NCI-H1436 treated with DMSO at 0.1 percent for 48 hours (cell line): ENCODE measurements around the gene MUSTN1.

Source experiments
- DNase-seq: peaks from one replicate; lab custom pipeline; 2025; lab: John Stamatoyannopoulos, UW

Gene MUSTN1

DNA sequence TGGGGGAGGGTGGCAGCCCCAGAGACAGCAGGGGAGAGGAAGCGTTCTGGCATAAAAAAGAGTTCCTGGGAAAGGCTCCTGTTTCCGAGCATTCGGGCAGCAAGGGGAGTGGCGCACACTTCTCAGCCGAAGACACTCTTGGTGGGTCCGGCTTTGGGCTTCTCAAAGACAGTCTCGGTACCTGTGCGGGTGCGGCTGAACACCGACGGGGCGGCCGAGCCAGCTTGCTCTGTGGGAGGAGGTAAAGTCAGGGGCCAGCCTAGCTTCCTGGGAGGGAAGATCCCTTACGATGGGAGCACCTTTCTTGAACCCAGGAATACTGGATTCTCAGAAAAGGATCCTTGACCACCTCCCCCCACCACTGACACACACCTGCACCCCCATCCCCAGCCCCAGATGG is 1.6 kb downstream of the MUSTN1 start:
- no peak for DNase-seq

DNA sequence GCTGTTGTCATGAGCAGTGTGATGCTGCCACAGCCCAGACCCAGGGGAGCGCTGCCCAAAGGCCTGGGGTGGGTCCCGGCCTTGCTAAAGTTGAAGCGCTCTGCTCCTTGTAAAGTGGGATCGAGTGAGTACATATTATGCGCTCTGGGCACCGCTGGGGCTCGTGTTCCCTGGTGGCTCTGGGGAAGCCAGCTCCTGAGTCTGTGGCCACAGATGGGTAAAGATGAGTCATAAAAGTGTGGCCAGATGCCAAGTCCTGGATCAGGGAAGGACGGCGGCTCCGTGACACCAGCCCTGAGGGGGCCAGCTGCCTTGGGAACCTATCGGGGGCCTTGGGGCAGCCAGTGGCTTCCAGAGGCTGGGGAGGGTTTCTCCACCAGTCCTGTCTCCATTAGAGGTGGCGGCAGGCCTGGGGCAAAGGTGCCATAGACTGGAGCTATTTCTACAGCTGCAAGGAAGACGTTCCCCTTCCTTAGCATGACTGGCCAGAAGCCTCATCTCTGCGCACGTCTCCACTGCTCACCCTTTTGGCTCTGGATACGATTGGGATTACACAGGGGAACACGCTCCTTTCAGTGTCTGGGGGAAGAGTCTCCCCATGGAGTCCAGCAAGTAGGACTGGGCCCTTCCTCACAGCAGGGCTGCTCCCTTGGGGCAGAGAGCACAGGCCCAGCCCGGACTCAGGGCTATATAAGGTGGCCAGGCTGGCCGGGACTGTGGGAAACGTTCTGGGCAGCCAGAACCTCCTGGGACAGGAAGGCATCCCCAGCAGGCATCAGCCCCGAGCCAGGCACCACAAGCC is 3.1 kb downstream of the MUSTN1 start:
- DNase-seq, result no peak

DNA sequence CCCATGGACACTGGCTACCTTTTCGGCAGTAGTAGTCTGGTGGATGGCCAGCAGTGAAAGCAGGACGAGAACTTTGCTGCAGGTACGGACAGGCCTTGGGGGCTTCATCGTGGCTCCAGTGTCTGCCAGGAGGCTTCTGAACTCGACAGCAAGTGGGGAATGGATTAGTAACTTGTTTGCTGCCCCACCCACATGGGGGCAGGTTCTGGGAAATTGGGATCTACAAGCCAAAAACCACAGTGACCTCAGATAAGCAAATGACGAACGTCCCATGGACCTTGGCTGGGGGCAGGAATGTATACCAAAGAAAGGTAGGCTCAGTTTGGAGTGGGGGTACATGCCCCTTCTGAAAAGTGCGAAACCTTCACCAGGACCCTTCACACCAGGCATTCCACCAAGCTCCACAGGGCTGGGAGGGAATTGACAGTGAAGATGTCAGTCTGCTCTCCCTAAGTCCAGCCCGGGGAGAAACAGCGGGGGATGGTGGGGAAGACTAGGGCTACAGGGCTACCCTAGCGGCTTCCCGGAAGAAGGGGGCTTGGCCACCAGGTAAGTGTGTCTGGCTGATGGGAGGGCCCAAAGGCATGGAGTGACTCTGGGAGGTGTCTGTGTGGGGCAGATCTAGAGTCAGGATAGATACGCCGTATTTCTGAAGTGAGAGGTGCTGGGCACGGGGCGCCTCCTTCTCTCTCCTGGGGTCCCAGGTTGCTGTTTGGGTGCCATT is 4.1 kb downstream of the MUSTN1 start, which contains the start of gene ITIH4:
Gene ITIH4, minus strand, starts transcription at position 138 of the 724 bp plus-strand sequence. Its CDS starts 30 bp downstream, at position 108.
- DNase-seq, result no peak

DNA sequence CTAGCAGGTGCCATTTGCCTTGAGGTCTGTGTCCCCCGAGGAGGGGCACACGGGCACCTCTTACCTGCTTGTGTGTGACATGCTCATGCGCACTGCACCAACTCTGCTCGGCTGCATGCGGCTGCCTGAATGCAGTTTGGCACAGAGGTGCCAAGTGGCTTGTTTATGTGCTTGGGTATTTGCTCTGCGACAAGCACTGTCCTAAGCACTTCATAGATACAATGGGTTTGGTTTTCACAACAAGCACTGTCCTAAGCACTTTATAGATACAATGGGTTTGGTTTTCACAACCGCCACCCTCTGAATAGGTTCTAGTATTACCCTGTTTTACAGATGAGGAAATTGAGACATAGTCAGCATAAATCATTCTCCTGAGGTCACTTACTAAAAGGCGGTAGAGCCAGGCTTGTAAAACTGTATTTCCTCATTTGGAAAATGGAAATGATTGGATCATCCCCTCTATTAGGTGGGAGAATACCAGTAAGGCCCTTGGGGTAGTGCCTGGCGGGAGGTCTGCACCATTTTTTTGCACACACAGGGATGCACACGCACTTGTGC is 4.8 kb downstream of the MUSTN1 start:
- DNase-seq, result no peak

DNA sequence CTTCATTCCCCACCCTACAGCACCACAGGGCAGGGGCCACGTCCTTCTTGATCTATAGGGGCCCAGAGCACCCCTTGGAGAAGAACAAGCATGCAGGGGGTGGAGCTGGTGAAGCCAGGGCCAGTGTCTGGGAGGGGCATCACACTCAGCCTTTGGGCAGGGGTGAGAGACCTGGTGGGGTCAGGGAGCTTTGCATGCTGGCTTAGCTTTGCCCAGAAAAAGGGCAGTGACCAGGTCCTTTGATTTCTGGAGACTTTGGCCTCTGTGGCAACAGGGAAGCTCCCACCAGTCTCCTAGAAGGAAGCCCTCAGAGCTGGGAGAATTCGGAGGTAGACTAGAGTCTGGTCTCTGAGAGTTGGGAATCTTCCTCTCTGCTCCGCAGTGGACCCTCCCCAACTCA is 5.3 kb downstream of the MUSTN1 start:
- DNase-seq, result no peak

DNA sequence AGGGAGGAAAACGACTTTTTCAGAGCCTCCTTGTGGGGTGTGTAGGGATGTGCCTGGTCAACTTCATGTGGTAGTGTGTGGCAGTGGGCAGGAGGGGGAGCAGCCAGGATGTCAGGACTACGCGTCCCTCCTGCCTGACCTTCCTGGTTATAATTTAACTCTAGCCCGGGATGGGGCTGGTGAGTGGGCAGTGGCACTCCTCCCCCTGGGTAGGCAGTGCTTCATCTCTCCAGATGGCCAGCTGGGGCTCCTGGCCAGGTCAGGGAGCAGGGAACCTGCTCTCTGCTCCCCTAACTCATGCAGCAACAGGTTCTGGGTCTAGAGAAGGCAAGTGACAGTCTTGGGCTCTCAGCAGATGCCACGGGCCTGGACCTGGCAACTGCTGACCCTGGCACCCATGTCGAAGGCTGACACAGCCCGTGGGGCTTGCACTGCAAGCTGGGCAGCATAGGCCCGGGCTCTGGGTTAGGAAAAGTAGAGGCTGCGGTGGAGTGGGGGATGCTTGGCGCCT is 6.9 kb downstream of the MUSTN1 start:
- no peak for DNase-seq

DNA sequence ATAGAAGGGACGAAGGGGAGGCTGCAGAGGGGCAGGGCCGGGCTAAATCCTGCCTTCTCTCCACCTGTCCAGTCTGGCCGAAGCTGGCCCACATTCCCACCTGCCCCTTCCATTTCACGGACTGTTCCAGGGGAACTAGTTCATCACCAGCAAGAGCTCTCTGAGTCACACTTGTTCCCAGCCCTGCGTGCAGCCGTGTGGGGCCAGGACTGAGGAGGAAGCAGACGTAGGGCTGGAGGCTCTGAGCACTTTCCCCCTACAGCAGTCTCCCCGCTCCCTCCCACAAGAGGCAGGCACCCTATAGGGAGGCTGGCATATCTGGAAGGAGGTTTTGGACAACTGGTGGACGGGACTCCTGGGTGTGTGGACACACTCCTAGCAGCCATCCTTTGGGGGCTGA is 7.4 kb downstream of the MUSTN1 start:
- DNase-seq, result no peak

DNA sequence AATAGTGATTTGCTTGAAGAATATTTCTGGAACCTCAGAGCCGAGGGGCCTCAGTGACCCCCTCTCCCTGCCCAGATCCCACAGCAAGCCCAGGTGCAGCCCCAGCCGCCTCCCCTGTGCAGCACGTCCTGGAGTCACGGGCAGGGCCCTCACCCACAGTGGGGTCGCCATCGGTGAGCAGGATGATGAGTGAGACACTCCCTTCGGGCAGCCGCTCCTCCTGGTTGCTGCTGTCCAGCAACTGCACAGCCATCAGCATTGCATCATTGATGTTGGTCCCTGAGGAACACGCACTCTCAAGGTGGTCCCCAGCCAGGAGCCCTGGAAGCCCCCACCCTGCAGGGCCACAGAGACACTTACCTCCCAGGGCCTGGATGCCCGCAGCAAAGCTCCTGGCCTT is 10.8 kb downstream of the MUSTN1 start:
- no peak for DNase-seq

DNA sequence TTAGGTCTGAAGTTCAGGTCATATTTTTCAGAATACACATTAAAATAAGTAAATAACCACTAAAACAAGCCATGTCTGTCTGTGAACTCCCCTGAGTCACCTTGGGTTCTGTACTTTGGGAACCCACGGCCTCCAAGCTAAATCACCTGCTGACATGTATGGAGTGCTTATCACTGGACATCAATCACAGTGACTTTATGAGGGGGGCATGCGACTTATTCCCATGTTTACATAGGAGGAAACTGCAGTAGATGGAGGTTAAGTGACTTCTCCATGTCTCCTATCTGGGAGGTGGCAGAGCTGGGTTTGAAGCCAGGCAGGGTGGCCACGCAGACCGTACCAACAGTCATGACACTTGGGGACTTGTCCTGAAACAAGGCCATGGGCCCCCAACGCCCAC is 12.5 kb downstream of the MUSTN1 start:
- no peak for DNase-seq

DNA sequence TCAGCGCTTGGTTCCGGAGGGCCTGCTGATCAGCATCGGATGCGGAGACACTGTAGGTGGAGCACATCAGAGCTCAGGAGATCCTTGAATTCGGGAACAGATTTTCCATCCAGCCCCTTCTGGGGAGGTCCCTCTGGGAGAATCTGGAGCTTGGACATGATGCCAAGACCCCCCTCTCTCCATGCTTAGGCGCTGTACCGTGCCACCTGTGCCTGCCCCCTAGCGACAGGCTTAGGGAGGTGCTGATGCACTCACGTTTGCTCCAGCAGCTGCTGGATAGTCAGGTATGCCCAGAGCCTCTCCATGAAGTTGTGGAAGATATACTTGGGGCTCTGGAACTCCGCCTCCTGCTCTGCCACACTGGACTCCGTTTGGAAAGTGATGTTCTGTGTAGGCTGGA is 14.1 kb downstream of the MUSTN1 start:
- DNase-seq, result no peak

DNA sequence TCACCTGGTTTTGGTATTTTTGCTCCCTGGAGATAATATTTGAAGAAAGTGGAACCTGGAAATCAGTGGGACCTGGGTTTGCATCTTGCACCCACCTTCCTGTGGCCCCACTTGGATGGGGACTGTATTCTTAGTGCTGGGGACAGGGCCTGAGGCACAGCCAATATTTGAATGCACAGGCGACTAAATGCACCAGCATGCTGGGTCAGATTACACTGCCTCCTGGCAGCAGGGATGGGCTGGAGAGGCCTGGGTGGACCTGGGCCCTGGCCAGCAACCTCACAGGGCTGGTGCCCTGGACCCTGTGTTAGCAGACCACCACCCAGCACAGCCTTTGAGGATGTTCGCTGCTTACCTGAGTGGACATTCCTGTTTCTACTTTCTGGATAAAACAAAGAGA is 14.9 kb downstream of the MUSTN1 start:
- no peak for DNase-seq

DNA sequence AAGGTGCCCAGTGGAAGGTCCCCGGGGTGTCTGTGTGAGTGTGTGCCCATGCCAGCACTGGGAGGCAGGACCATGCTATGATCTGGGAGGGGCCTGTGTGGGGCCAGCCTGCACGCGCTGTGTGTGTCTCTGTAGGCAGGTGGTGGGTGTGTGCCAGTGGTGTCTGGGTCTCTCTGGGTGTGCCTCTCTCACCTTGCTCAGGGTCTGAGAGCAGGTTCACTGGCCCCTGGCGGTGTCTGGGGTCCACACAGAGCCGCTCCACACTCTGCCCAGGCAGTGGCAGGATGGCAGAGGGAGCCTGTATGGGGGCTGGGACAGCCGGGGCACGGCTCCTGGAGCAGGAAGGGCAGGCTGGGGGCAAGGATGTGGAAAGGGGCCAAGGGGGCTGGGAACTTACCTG is 17.0 kb downstream of the MUSTN1 start:
- no peak for DNase-seq

DNA sequence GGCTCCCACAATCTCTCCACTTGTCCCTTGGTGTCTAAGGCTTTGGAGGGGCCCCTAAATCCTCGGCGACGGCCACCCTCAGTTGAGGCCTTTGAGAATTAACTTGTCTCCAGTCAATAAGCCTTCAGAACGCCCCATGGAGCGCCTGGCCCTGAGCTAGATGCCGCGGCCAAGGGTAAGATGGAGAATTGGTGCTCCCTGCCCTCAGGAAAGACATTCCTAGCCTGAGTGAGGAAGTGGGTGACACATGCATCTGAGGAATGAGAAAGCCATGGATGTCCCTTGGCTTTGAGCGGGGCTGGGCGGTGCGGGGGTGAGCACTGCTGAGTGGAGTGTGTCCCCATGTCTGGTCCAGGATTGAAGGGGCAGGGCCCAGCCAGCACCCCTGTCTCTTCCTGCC is 17.6 kb downstream of the MUSTN1 start:
- no peak for DNase-seq

DNA sequence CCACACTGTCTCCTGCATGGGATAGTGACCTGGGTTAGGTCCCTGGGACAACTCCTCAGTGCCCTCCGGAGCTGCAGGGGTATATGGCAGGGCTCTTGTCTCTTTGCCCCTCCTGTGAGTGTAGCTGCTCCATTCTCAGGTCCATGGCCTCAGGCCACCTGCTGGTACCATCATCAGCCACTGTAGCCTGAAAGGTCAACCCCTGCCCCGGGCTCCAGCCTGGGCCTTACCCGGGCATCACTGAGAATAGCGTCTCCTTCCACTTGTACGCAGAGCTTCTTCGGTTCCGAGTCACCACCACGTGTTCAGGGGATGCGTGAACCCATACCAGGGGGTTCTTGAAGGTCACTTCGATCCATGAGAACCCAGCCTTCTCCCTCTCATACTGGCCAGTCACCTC is 18.2 kb downstream of the MUSTN1 start:
- no peak for DNase-seq

DNA sequence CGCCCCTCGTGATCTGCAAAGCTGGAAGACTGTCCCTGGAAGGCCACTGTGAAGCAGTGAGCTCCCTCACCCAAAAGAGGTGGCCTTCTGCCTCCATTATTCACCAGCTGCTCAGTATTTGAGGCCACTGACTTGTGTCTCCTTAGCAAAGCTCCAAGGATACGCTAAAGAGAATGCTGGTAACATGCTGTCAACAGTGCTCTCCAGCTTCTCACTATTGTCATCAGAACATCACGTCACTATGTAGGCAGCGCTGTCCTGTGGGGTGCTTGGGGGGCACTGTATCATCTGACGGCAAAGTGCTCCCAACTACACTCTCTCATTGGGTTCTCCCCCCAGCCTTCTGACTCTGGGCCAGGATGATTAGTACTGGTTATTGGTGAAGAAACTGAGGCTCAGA is 18.6 kb downstream of the MUSTN1 start:
- DNase-seq, result no peak

DNA sequence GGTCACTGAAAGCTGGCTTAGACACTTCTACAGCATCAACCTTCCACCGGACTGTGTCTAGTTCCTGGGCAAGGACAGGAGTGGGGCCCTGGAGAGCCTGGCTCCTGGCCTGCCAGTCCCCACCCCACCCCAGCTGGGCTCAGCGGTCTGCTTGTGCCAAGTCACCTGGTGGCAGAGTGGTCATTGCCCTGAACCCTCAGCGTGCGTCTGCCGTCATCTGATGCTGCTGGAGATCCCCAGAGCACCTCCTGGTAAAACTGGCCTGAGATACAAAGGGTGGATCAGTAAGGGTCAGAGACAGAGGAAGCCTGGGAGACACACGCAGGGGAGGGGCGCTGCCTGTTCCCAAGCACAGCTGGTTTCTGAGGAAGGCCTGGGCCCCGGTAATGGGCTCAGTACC is 21.0 kb downstream of the MUSTN1 start:
- no peak for DNase-seq

DNA sequence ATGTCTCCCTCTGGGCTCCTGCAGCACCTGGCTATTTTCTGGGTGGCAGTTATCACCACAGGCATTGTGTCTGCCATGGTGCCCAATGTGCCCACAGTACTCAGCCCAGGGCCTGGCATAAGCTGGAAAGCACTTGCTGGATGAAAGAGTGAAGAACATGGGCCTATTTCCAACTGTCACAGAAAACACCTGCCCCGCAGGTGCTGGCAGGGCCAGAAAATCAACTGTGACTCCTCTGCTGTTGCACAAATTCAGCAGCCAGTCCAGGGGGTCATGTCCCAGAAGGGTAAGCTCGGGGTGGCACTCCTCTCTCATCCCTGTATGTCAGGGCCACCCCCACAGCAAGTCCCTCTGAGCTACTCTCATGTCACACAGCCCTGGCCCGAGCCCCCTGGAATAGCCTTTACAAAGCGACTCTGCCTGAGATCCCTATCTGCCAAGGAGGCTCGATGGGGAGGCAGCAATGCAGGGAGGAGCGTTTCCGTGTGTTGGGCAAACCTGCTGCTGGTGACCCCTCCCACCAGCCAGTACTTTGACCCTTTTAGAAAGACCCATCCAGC is 23.3 kb downstream of the MUSTN1 start:
- no peak for DNase-seq

DNA sequence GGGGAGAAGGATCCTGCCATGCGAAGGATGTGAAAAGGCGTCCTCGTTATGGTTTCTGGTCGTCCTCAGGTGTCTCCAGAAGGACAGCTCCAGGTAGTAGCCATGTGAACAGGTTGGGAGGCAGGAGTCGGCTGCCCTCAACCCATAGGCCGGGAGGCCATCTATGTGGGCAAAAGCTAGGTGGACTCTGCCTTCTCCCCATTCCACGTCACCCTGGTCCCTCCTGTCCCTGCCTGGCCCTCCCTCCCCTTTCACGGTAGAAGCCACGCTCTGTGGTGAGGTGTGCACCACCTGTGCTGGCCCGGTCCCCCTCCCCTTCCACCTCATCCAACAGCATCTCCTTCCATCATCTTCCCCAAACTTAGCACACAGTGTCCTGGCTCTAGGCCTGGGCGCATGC is 23.9 kb downstream of the MUSTN1 start:
- DNase-seq, result no peak

DNA sequence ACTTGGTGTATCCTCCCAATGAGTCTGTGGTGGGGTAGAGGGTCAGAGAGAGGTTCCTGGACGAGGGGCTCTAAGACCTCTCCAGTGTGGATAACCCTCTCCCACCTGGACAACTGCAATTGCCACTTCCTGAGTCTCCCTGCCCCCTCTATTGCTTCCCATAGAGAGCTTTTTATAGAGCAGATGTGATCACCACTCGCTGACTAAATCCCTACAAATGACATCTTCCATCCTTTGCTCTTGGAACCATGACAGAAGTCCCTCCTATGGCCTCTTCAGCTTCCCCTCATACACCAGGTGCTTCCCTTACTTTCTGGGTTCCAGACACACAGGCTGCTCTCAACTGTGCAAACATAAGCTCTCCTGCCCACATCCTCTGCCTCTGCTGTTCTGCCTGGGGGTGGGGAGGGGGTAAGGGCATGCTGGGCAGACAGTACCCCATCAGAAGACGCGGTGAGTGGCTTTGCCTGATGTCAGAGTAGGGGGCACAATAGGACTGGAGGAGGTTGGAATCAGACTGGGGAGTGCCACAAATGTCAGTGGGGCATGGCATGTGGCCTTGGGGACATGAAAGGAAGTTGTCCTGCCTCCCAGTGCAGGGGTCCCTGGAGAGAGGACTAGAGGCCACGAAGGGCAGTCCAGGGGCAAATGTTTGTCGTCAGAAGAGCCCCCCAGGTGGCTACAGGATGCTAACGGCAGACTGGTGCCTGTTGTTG is 25.0 kb downstream of the MUSTN1 start:
- DNase-seq, result no peak

DNA sequence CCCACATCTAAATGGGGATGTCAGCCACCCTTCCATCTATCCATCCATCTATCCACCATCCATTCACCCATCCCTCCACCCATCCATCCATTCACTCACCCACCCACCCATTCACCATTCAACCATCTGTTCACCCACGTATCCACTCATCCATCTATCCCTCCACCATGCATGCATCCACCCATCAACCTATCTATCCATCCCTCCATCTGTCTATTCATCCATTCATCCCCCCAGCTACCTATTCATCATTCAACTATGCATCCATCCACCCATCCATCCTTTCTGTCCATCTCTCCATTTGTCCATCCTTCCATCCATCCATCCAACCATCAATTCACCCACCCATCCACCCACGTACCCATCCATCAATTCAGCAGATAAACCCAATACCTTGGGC is 25.7 kb downstream of the MUSTN1 start:
- no peak for DNase-seq

DNA sequence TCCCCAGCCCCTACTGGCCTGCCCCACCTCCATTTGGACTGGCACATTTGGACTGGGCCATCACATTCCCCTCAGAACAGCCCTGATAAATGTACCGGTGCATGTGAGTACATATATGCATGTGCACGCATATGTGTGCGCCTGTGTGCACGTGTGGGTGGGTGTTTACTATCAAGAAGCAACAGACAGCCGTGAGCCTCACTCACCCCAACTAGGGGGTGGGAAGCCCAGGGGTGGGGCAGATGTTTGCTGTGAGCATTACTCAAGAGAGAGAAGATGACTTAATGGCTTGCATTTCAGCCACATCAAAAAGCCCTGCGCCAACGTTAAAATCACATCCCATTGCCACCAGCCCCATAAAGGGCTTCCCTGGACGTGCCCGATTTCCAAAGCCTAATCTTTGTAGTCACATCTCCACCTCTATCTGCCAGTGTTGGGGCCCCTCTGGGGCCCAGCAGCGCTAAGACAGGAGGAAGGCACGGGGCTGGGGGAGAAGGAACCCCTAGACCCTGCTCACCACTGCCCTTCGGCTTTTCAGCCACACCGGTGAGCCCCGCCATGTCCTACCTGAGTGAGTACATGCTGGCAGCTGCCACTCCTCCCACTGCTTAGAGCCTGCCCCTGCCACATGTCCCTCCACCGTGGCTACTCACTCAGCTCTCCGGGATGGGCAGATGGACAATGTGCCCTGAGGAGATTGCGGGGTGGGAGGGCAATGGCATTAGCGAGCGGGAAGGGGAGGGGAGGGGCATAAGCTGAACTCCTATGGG is 29.4 kb downstream of the MUSTN1 start:
- DNase-seq, result no peak
